HFFc6 (cell line): ENCODE data around the gene SKI. TPM values are rescaled to one million over a fixed set of nuclear protein-coding genes. Genes with fewer than 3 reads are reported as not detected.

Experiments
- DNase-seq: peaks from one replicate; pipeline ENCODE4 v3.0.0-alpha.2; 2018
- H3K27ac Mint-ChIP-seq: 2 replicates; pipeline ENCODE4 v1.8.0; 2020; ENCODE audit warnings: mild to moderate bottlenecking, mixed read lengths
- H3K27me3 Mint-ChIP-seq: 2 replicates; pipeline ENCODE4 v1.8.0; 2021; ENCODE audit warnings: mild to moderate bottlenecking, moderate library complexity, mixed read lengths; ENCODE audit not compliant: insufficient read depth
- H3K36me3 Mint-ChIP-seq: 2 replicates; pipeline ENCODE4 v1.8.0; 2021; ENCODE audit warnings: low read depth, mixed read lengths
- H3K4me1 Mint-ChIP-seq: 2 replicates; pipeline ENCODE4 v1.8.0; 2020; ENCODE audit warnings: low read depth, mixed read lengths
- H3K4me3 Mint-ChIP-seq: 2 replicates; pipeline ENCODE4 v1.8.0; 2020; ENCODE audit warnings: mild to moderate bottlenecking, moderate library complexity, mixed read lengths
- H3K9me3 Mint-ChIP-seq: 2 replicates; pipeline ENCODE4 v1.8.0; 2020; ENCODE audit warnings: mild to moderate bottlenecking, mixed read lengths
- total RNA-seq, 6 experiments: library from RNA; stranded (reverse); fragmentation: NEBNext Ultra II Directional; extraction: Animal tissue kit (Norgen Biotek cat#: 25700); gene quantifications; 2 replicates in 1 of 6; 3 replicates in 5 of 6; pipeline ENCODE4 v1.2.3, GENCODE V29; 2021
- TF ChIP-seq, protein P1 (sequence below): fragments of 200-600 bp; sonication (generic); IDR thresholded peaks from 2 replicates; pipeline ENCODE4 v1.5.0; 2021; ENCODE audit warnings: antibody characterized with exemption, mild to moderate bottlenecking

The SKI gene
- total RNA-seq, 6 experiments from 2014 or later = 63.7 to 76.6 (median 66.1) TPM

DNA sequence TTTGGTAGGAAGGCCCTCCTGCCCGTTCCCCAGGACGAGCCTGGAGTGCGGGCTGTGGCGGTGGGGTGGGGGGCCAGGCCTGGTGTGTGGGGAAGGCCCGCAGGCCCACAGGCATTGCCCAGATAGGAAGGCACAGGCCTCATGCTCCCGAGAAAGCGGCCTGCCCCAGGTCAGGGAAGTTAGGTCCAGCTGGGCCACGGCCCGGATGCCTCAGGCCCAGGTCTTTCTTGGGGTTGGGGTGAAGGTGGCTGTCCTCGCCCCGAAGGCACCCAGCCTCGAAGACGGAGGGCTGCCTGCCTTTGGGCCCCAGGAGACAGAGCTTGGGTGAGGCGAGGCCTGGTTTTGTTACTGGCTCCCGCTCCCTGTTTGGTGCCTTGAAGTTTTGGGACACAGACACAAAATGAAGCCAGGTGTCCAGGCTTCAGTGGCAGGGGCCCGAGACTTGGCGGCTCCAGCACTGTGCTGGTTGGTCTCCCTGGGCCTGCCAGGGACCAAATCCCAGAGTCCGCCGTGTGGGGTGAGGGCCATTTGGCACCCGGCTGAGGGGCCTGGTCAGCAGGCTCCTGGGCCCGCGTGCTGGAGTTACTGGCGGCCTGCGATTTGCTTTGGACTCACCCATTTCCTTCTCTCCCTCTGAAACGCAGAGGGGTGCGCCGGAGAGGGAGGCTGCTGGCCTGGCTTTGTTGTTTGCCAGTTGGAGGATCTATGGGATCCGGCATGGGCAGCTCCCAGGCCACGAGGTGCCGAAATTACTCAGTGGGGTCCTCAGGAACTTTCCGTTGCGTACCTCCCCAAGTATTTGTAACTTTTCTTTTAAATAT lies 2.0 kb downstream of the SKI start:
- Mint-ChIP-seq H3K9me3 (no peaks in the 10 kb centered on the region), H3K27ac (peak overlapping the region; percentile 95), H3K4me1 (peaks cover 45% of the 10 kb centered on the region), H3K27me3 (peaks cover 4% of the 10 kb centered on the region), H3K4me3 (peak overlapping the region; percentile 98), H3K36me3 (peaks cover 26% of the 10 kb centered on the region)
- TF ChIP-seq, protein P1, sequence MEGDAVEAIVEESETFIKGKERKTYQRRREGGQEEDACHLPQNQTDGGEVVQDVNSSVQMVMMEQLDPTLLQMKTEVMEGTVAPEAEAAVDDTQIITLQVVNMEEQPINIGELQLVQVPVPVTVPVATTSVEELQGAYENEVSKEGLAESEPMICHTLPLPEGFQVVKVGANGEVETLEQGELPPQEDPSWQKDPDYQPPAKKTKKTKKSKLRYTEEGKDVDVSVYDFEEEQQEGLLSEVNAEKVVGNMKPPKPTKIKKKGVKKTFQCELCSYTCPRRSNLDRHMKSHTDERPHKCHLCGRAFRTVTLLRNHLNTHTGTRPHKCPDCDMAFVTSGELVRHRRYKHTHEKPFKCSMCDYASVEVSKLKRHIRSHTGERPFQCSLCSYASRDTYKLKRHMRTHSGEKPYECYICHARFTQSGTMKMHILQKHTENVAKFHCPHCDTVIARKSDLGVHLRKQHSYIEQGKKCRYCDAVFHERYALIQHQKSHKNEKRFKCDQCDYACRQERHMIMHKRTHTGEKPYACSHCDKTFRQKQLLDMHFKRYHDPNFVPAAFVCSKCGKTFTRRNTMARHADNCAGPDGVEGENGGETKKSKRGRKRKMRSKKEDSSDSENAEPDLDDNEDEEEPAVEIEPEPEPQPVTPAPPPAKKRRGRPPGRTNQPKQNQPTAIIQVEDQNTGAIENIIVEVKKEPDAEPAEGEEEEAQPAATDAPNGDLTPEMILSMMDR = no peak
- peak; percentile 43 for DNase-seq

- Mint-ChIP-seq H3K27ac (peak overlapping the region; percentile 95), H3K9me3 (no peaks in the 10 kb centered on the region), H3K27me3 (peaks cover 4% of the 10 kb centered on the region), H3K36me3 (peaks cover 30% of the 10 kb centered on the region), H3K4me1 (peaks cover 52% of the 10 kb centered on the region), H3K4me3 (peak overlapping the region; percentile 98)
- TF ChIP-seq, protein P1 = peak; percentile 16; the same call in 1 of the 2 replicates
- DNase-seq = no peak
These were observed 2.8 kb downstream of the SKI start for GRCh38 chr1:2230781-2231531.

GRCh38 chr1:2231532-2232254 lies 3.6 kb downstream of the SKI start:
- TF ChIP-seq, protein P1 = no peak
- Mint-ChIP-seq H3K27ac (peak overlapping the region; percentile 95), H3K27me3 (peaks cover 4% of the 10 kb centered on the region), H3K36me3 (peaks cover 30% of the 10 kb centered on the region), H3K9me3 (no peaks in the 10 kb centered on the region), H3K4me1 (peaks cover 58% of the 10 kb centered on the region), H3K4me3 (peak overlapping the region; percentile 98)
- peak; percentile 76 for DNase-seq

DNA sequence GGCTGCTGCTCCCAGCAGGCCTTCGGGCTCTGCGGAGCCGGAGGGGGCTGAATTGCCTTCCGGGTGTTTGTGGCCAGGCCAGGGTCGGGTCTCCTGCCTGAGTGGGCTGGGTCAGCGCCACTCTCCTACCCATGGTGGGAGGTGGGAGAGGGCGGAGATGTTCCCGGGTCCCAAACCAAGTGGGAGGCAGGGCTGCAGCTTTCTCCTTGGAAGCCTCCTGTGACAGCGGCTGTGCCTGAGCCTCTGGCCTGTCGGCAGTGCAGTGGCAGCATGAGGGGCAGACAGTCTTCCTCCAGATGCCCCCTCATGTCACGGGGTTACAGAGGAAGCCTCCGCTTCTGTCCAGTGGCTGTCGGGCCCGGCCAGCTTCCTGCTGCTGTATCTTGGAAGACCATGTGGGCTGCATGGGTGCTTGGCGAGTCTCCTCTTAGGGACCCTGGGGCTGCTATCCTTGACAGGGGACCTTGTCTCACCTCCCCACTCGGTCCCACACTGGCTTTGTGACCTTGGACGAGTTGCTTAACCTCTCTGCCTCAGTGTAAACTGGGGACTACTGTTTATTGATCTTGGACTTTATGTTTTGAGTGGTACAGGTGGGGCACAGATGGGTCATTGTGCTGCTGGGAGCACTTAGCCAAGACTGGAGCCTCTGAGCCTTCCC lies 4.3 kb downstream of the SKI start:
- Mint-ChIP-seq H3K36me3 (peaks cover 30% of the 10 kb centered on the region), H3K27me3 (peaks cover 4% of the 10 kb centered on the region), H3K4me3 (peak overlapping the region; percentile 98), H3K27ac (peak overlapping the region; percentile 95), H3K9me3 (no peaks in the 10 kb centered on the region), H3K4me1 (peaks cover 62% of the 10 kb centered on the region)
- DNase-seq = no peak
- TF ChIP-seq, protein P1 = no peak

DNA sequence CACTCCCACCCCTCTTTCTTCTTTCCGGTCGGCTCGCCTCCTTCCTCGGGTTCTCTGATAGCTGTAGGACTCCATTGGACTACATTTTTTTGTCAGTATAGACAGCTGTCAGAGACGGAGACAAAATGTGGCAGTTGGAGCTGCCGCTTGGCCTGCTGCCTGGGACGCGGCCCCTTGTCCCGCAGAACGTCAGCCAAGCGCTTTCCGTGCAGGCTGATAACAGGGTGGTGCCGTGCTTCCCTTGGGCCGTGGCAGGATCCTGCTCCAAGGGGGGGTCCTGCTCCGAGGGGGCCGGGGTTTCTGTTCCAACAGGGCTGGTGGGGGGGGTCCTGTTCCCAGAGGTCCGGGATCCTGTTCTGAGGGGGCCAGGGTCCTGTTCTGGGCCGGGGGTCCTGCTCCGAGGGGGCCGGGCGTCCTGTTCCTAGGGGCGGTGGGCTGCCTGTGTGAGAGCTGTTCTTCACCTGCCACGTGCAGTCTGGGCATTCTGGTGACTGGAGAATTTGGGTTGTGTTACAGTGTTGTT lies 4.9 kb downstream of the SKI start:
- H3K27me3 Mint-ChIP-seq = peaks cover 4% of the 10 kb centered on the region
- peaks cover 65% of the 10 kb centered on the region for H3K4me1 Mint-ChIP-seq
- peak overlapping the region; percentile 98 for H3K4me3 Mint-ChIP-seq
- H3K9me3 Mint-ChIP-seq = no peaks in the 10 kb centered on the region
- TF ChIP-seq, protein P1 = no peak
- no peak for DNase-seq
- H3K36me3 Mint-ChIP-seq = peaks cover 30% of the 10 kb centered on the region
- H3K27ac Mint-ChIP-seq = peak overlapping the region; percentile 95
